ENCODE data around the gene TTC7B. TPM values are rescaled to one million over a fixed set of nuclear protein-coding genes. Genes with fewer than 3 reads are reported as not detected.

The TTC7B gene
- total RNA-seq, 2 experiments from 2014 or later: 5.6 to 7.8 TPM

DNA sequence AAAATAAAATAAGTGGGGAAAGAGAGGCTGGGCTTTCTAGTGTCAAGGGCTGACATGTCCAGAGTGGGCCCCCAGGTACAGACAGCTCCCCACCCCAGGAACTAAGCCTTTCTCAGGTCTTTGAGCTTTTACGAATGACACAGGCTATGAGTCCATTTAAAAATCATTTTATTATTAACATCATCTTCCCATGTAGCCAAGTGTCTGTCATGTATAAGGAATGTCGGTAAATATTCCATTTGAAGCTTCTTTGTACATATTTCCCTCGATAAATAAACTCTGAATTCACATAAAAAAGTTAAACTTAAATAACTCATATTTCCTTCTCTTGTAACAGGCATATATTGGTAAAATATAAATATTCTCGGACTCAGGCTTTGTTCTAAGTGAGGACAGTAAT, 275.8 kb downstream of the TTC7B start:
- ChIA-PET POLR2A (interaction anchor here (0.8 kb wide), 1 partner anchor 157 kb away, joined by 3 read pairs; no protein-coding TSS in a partner anchor), CTCF (interaction anchor here (0.7 kb wide), 1 partner anchor 218 kb away, joined by 3 read pairs; no protein-coding TSS in a partner anchor)
- no peaks in the 10 kb centered on the region for H3K27me3 Mint-ChIP-seq
- no peaks in the 10 kb centered on the region for H3K36me3 Mint-ChIP-seq (ENCODE audit: low read depth)
- H3K27ac Mint-ChIP-seq: no peak overlapping the region
- TF ChIP-seq, protein P1, sequence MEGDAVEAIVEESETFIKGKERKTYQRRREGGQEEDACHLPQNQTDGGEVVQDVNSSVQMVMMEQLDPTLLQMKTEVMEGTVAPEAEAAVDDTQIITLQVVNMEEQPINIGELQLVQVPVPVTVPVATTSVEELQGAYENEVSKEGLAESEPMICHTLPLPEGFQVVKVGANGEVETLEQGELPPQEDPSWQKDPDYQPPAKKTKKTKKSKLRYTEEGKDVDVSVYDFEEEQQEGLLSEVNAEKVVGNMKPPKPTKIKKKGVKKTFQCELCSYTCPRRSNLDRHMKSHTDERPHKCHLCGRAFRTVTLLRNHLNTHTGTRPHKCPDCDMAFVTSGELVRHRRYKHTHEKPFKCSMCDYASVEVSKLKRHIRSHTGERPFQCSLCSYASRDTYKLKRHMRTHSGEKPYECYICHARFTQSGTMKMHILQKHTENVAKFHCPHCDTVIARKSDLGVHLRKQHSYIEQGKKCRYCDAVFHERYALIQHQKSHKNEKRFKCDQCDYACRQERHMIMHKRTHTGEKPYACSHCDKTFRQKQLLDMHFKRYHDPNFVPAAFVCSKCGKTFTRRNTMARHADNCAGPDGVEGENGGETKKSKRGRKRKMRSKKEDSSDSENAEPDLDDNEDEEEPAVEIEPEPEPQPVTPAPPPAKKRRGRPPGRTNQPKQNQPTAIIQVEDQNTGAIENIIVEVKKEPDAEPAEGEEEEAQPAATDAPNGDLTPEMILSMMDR (IDR thresholded peaks at IDR 0.05): no peak
- DNase-seq (no peak), ATAC-seq (no peak)
- intact Hi-C loops (cut with micrococcal nuclease): no loop called here
- H3K4me1 Mint-ChIP-seq (ENCODE audit: low read depth): no peaks in the 10 kb centered on the region
- no peaks in the 10 kb centered on the region for H3K9me3 Mint-ChIP-seq
- H3K4me3 Mint-ChIP-seq: no peak overlapping the region

DNA sequence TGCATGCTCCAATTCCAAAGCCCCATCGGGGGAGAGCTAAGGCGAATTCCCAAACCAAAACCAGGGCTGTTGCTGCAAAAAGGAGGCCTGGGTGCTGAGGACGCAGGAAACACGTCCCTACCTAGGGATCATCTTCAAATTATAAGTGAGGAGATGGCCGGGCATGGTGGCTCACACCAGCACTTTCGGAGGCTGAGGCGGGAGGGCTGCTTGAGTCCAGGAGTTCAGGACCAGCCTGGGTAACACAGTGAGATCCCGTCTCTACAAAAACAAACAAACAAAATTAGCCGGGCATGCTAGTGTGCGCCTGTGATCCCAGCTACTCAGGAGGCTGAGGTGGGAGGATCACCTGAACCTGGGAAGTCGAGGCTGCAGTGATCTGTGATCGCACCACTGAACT, 276.2 kb downstream of the TTC7B start:
- CTCF ChIA-PET: no interaction called here
- no peaks in the 10 kb centered on the region for H3K36me3 Mint-ChIP-seq (ENCODE audit: low read depth)
- H3K27me3 Mint-ChIP-seq: no peaks in the 10 kb centered on the region
- H3K4me1 Mint-ChIP-seq (ENCODE audit: low read depth): no peaks in the 10 kb centered on the region
- H3K9me3 Mint-ChIP-seq: no peaks in the 10 kb centered on the region
- TF ChIP-seq, protein P1 (IDR thresholded peaks at IDR 0.05): no peak
- intact Hi-C loops (cut with micrococcal nuclease): no loop called here
- H3K27ac Mint-ChIP-seq: no peak overlapping the region
- POLR2A ChIA-PET: interaction anchor here (0.8 kb wide), 1 partner anchor 157 kb away, joined by 3 read pairs; no protein-coding TSS in a partner anchor
- ATAC-seq: no peak
- H3K4me3 Mint-ChIP-seq: no peak overlapping the region
- no peak for DNase-seq

DNA sequence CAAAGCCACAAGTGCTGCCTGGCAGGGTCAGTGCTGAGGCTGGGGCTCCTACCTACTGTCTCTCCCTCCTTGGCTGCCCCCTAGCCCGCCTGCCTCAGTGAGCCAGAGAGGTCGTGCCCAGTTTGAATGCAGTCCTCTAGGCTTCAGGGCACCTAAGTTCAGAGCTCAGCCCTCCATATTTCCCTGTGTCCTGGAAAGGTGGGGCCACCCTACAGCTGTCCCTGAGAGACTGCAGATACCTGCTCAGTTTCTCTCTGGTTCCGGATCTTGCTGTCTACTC, 276.8 kb downstream of the TTC7B start:
- Mint-ChIP-seq H3K4me1 (ENCODE audit: low read depth) (no peaks in the 10 kb centered on the region), H3K9me3 (no peaks in the 10 kb centered on the region), H3K27ac (no peak overlapping the region), H3K27me3 (no peaks in the 10 kb centered on the region), H3K36me3 (ENCODE audit: low read depth) (no peaks in the 10 kb centered on the region), H3K4me3 (no peak overlapping the region)
- TF ChIP-seq, protein P1 (IDR thresholded peaks at IDR 0.05): no peak
- DNase-seq: no peak
- intact Hi-C loops (cut with micrococcal nuclease): no loop called here
- ATAC-seq: no peak
- POLR2A ChIA-PET: no interaction called here
- CTCF ChIA-PET: no interaction called here

DNA sequence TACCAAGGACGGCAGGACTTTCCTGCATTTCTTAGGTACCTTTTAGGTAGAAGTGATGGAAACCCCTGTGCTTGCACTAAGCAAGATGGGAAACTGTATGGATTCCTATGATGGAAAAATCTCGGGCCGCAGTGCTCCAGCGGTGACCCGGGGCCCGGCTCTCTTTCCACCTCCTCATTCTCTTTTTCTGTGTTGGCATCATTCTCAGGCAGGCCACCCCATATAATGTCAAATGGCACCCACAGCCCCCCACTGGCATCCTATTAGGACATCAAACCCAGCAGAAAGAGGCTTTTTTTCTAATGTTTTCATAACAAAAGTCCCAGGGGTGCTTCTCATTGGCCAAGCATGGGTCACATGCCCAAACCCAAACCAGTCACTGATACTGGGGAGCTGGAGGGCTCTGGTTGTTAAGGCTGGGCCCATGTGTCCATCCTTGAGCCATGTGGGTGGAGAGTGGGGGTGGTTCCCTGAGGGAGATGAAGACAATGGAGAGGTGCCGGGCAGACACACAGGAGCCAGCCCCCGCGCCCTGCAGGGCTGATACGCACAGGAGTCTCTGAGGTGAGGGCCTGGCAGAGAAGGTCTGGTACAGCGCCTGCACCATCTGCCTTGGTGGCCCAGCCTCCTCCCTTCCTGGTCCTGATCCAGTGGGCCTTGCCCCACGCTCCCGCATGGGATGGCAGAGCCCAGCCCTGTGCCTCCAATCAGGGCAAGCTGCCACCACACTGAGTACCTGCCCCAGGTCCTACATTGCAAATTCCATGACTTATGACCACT, 277.3 kb downstream of the TTC7B start:
- Mint-ChIP-seq H3K27me3 (no peaks in the 10 kb centered on the region), H3K27ac (no peak overlapping the region), H3K4me3 (no peak overlapping the region), H3K4me1 (ENCODE audit: low read depth) (no peaks in the 10 kb centered on the region), H3K9me3 (no peaks in the 10 kb centered on the region), H3K36me3 (ENCODE audit: low read depth) (no peaks in the 10 kb centered on the region)
- CTCF ChIA-PET: no interaction called here
- POLR2A ChIA-PET: no interaction called here
- DNase-seq (no peak), ATAC-seq (no peak)
- intact Hi-C loops (cut with micrococcal nuclease): no loop called here
- TF ChIP-seq, protein P1 (IDR thresholded peaks at IDR 0.05): no peak

DNA sequence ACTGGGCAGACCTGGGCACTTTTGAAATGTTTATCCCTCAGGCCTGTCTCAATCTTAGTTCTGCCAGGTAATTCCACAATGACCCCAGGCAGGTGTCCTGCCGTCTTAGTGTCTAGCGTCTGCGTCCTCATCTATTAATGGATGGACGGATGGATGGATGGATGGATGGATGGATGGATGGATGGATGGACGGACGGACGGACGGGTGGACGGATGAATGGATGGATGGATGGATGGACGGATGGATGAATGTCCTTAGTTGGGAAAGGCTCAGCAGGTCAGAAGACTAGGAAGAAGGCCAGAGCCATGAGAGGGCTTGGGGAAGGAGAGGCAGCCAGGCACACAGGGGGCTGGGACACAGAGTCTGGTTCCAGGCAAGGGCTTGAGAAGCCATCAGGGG, 278.1 kb downstream of the TTC7B start:
- no peak for ATAC-seq
- Mint-ChIP-seq H3K9me3 (no peaks in the 10 kb centered on the region), H3K27me3 (no peaks in the 10 kb centered on the region), H3K4me1 (ENCODE audit: low read depth) (no peaks in the 10 kb centered on the region), H3K36me3 (ENCODE audit: low read depth) (no peaks in the 10 kb centered on the region), H3K27ac (no peak overlapping the region), H3K4me3 (no peak overlapping the region)
- TF ChIP-seq, protein P1 (IDR thresholded peaks at IDR 0.05): no peak
- ChIA-PET POLR2A (no interaction called here), CTCF (no interaction called here)
- intact Hi-C loops (cut with micrococcal nuclease): no loop called here
- DNase-seq: no peak

Measured in activated CD8-positive, alpha-beta T cell treated with anti-CD3 and anti-CD28 coated beads for 36 hours (primary cell).